ENCODE measurements around the gene SOBP.

- TF ChIP-seq GATA2 (IDR thresholded peaks at IDR 0.05; ENCODE audit: low read depth, low read length) (peak; percentile 82), GATA3 (IDR thresholded peaks at IDR 0.05; ENCODE audit: low read depth, low read length) (no peak)
These were observed 16.3 kb upstream of the SOBP start for GRCh38 chr6:107473660-107474059.

Measured in SH-SY5Y (cell line).